Measurements from ENCODE around the gene TCF4. TPM values are rescaled to one million over a fixed set of nuclear protein-coding genes. Genes with fewer than 3 reads are reported as not detected.

Gene TCF4
- total and polyA plus RNA-seq, 2 of the 13 experiments (the other 11 are each of a cell fraction or from before 2014, with no cell fraction given): not detected

- no peak for FAIRE-seq
- ChIA-PET POLR2A (no interaction called here), CTCF (ENCODE audit: low intra/inter-chr PET ratio, low total read pairs) (no interaction called here)
- in situ Hi-C loops (cut with HindIII; ENCODE audit: extremely low pct_ligation_motif_present, low pct_unique_long_range_greater_than_20kb): no loop called here
- no peak overlapping the region for H3K4me3 ChIP-seq (replicated peaks in 1 of 3; ENCODE audit: insufficient read depth in 1 of 3, low read depth in 2 of 3, low read length in 3 of 3)
- no peak for ATAC-seq
- H3K36me3 ChIP-seq (replicated peaks in 1 of 2; ENCODE audit: control insufficient read depth in 1 of 2, insufficient read depth in 2 of 2, low read length in 2 of 2): no peaks in the 10 kb centered on the region
- no peaks in the 10 kb centered on the region for H4K20me1 ChIP-seq (ENCODE audit: insufficient read depth, low read length)
- H3K79me2 ChIP-seq (ENCODE audit: insufficient read depth, low read length): no peaks in the 10 kb centered on the region
- no peak overlapping the region for H2AFZ ChIP-seq (ENCODE audit: low read length)
- no peak overlapping the region for H3K9ac ChIP-seq (ENCODE audit: insufficient read depth, low read depth, low read length)
- intact Hi-C loops (cut with micrococcal nuclease; ENCODE audit: unreplicated experiment): no loop called here
- 0 out of 2 replicates have a peak, but pooled peaks cover 6% of the 10 kb centered on the region for H3K9me3 ChIP-seq (ENCODE audit: low read length)
- 0% methylated on average over 1 of the region's 1 CpG for WGBS (ENCODE audit: low lambda C conversion rate)
- no peaks in the 10 kb centered on the region for H3K4me1 ChIP-seq (ENCODE audit: insufficient read depth, low read length)
- no peak for DNase-seq (ENCODE audit: low spot score)
- H3K4me2 ChIP-seq (ENCODE audit: low read depth, low read length): no peak overlapping the region
- no peaks in the 10 kb centered on the region for H3K27me3 ChIP-seq (ENCODE audit: control insufficient read depth in 1 of 2, insufficient read depth in 2 of 2, low read length in 2 of 2)
- no peak for TF ChIP-seq KLF6 (CRISPR knock-in tag; IDR thresholded peaks at IDR 0.05)
- no TSS peak for BruUV-seq (replicated peaks)
- H3K27ac ChIP-seq (ENCODE audit: extremely low read length, insufficient read depth, low read length): no peak overlapping the region
These were observed 30.8 kb downstream of the TCF4 start for GRCh38 chr18:55557211-55557610.

- Histone ChIP-seq H4K20me1 (ENCODE audit: insufficient read depth, low read length) (no peaks in the 10 kb centered on the region), H3K4me1 (ENCODE audit: insufficient read depth, low read length) (no peaks in the 10 kb centered on the region), H3K9me3 (ENCODE audit: low read length) (no peaks in the 10 kb centered on the region), H3K4me2 (ENCODE audit: low read depth, low read length) (no peak overlapping the region), H3K9ac (ENCODE audit: insufficient read depth, low read depth, low read length) (no peak overlapping the region), H3K27ac (ENCODE audit: extremely low read length, insufficient read depth, low read length) (no peak overlapping the region), H3K79me2 (ENCODE audit: insufficient read depth, low read length) (no peaks in the 10 kb centered on the region), H2AFZ (ENCODE audit: low read length) (no peak overlapping the region), H3K4me3 (replicated peaks in 1 of 3; ENCODE audit: insufficient read depth in 1 of 3, low read depth in 2 of 3, low read length in 3 of 3) (no peak overlapping the region), H3K27me3 (ENCODE audit: control insufficient read depth in 1 of 2, insufficient read depth in 2 of 2, low read length in 2 of 2) (no peaks in the 10 kb centered on the region), H3K36me3 (replicated peaks in 1 of 2; ENCODE audit: control insufficient read depth in 1 of 2, insufficient read depth in 2 of 2, low read length in 2 of 2) (no peaks in the 10 kb centered on the region)
- POLR2A ChIA-PET: no interaction called here
- FAIRE-seq (no peak), DNase-seq (ENCODE audit: low spot score) (no peak), ATAC-seq (no peak)
- 12% methylated on average over 4 of the region's 4 CpGs for WGBS (ENCODE audit: low lambda C conversion rate)
- no TSS peak for BruUV-seq (replicated peaks)
- CTCF ChIA-PET (ENCODE audit: low intra/inter-chr PET ratio, low total read pairs): no interaction called here
- intact Hi-C loops (cut with micrococcal nuclease; ENCODE audit: unreplicated experiment) (no loop called here), in situ Hi-C loops (cut with HindIII; ENCODE audit: extremely low pct_ligation_motif_present, low pct_unique_long_range_greater_than_20kb) (no loop called here)
- no peak for TF ChIP-seq GLMP (CRISPR knock-in tag; IDR thresholded peaks at IDR 0.05; ENCODE audit: borderline replicate concordance)
- no peak for TF ChIP-seq ZNF10 (CRISPR knock-in tag; IDR thresholded peaks at IDR 0.05; ENCODE audit: borderline replicate concordance, low read depth)
- no peak for TF ChIP-seq SATB2 (CRISPR knock-in tag; IDR thresholded peaks at IDR 0.05)
- TF ChIP-seq SOX5 (CRISPR knock-in tag; IDR thresholded peaks at IDR 0.05; ENCODE audit: borderline replicate concordance): no peak
- TF ChIP-seq NFAT5 (CRISPR knock-in tag; IDR thresholded peaks at IDR 0.05): no peak
- no peak for TF ChIP-seq HDAC6 (IDR thresholded peaks at IDR 0.05; ENCODE audit: low read depth, low read length)
These were observed 32.5 kb downstream of the TCF4 start for GRCh38 chr18:55555395-55556027.

Data from HepG2 (cell line).